HepG2 (cell line): ENCODE measurements around the gene FBLN7.

Experiments used
- CEBPB ChIP-seq: IDR thresholded peaks from 2 replicates; pipeline ENCODE4 v1.6.1; 2011; ENCODE audit warnings: low read depth, low read length, improper control_type of control experiment, borderline replicate concordance
- GABPB1 ChIP-seq: IDR thresholded peaks from 2 replicates; pipeline ENCODE4 v1.6.1; 2016; ENCODE audit warnings: mild to moderate bottlenecking, missing genetic modification reagents, moderate library complexity, missing compliant biosample characterization
- ZNF639 ChIP-seq: conservative IDR thresholded peaks from 2 replicates; pipeline ENCODE4 v1.6.1; 2018; ENCODE audit warnings: missing genetic modification reagents

- TF ChIP-seq ZNF639 (no peak), GABPB1 (CRISPR knock-in tag) (no peak), CEBPB (no peak)
These were observed 27.1 kb downstream of the FBLN7 start for GRCh38 chr2:112165296-112165695.
